ENCODE measurements around the gene VPS36. TPM values are rescaled to one million over a fixed set of nuclear protein-coding genes. Genes with fewer than 3 reads are reported as not detected.
A peak's percentile ranks its signal among the peaks of the same experiment; 100 is the strongest.
"Not testable (repeated sequence)": the region's sequence is repeated elsewhere in the genome, so short reads cannot be mapped to it uniquely, and the experiment has no call there.

VPS36 gene, protein sequence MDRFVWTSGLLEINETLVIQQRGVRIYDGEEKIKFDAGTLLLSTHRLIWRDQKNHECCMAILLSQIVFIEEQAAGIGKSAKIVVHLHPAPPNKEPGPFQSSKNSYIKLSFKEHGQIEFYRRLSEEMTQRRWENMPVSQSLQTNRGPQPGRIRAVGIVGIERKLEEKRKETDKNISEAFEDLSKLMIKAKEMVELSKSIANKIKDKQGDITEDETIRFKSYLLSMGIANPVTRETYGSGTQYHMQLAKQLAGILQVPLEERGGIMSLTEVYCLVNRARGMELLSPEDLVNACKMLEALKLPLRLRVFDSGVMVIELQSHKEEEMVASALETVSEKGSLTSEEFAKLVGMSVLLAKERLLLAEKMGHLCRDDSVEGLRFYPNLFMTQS
- polyA plus RNA-seq (2013): 61.0 TPM

GRCh38 chr13:52450012-52450792 is at the start of gene VPS36:
Gene VPS36 (minus strand): TSS chr13:52450634. CDS start chr13:52450594, 40 bp downstream.
- H3K27me3 ChIP-seq (replicated peaks in 2 of 5; ENCODE audit: control insufficient read depth in 4 of 5, insufficient read depth in 5 of 5, low read length in 4 of 5): no peaks in the 10 kb centered on the region
- H3K27ac ChIP-seq (ENCODE audit: insufficient read depth in 1 of 2, low read depth in 1 of 2, low read length in 2 of 2, poor library complexity in 1 of 2, severe bottlenecking in 2 of 2): peak within 1 kb of the TSS; percentile 90 to 92
- H3K4me3 ChIP-seq (ENCODE audit: control insufficient read depth in 1 of 7, extremely low read depth in 1 of 7, insufficient read depth in 4 of 7, low read depth in 2 of 7, low read length in 6 of 7): peak within 1 kb of the TSS; percentile 54 to 98 (median 94)
- peaks cover 0 to 3% (median 0%) of the 10 kb centered on the region in 4 experiments for H3K36me3 ChIP-seq (ENCODE audit: control insufficient read depth in 4 of 4, insufficient read depth in 4 of 4, low read length in 3 of 4)
- peaks cover 22 to 40% (median 31%) of the 10 kb centered on the region in 4 experiments for H3K4me1 ChIP-seq (ENCODE audit: control extremely low read depth in 1 of 4, control insufficient read depth in 4 of 4, insufficient read depth in 4 of 4, low read length in 3 of 4)
- POLR2A ChIA-PET: interaction anchor here (0.8 to 1.3 kb wide), 3 partner anchors 18 to 107 kb away, joined by 3 to 7 read pairs (median 4); no protein-coding TSS in a partner anchor
- under 1% methylated on average over 102 of the region's 105 CpGs for WGBS (ENCODE audit: insufficient coverage)
- peak; percentile 95 to 98 (median 97) for DNase-seq
- H3K9me3 ChIP-seq (ENCODE audit: control extremely low read depth in 1 of 5, control insufficient read depth in 4 of 5, insufficient read depth in 2 of 5, low read depth in 1 of 5, low read length in 4 of 5): no peaks in the 10 kb centered on the region
- CTCF ChIA-PET: interaction anchor here (0.6 to 4.5 kb wide), 29 partner anchors 9 to 266 kb away, joined by 3 to 40 read pairs (median 5); partner anchors contain the start of gene SUGT1

- H3K9me3 ChIP-seq (ENCODE audit: control extremely low read depth in 1 of 5, control insufficient read depth in 4 of 5, insufficient read depth in 2 of 5, low read depth in 1 of 5, low read length in 4 of 5); H3K27ac ChIP-seq (ENCODE audit: insufficient read depth in 1 of 2, low read depth in 1 of 2, low read length in 2 of 2, poor library complexity in 1 of 2, severe bottlenecking in 2 of 2); DNase-seq; H3K27me3 ChIP-seq (replicated peaks in 2 of 5; ENCODE audit: control insufficient read depth in 4 of 5, insufficient read depth in 5 of 5, low read length in 4 of 5); POLR2A ChIA-PET; CTCF ChIA-PET; H3K4me1 ChIP-seq (ENCODE audit: control extremely low read depth in 1 of 4, control insufficient read depth in 4 of 4, insufficient read depth in 4 of 4, low read length in 3 of 4); H3K4me3 ChIP-seq (ENCODE audit: control insufficient read depth in 1 of 7, extremely low read depth in 1 of 7, insufficient read depth in 4 of 7, low read depth in 2 of 7, low read length in 6 of 7); H3K36me3 ChIP-seq (ENCODE audit: control insufficient read depth in 4 of 4, insufficient read depth in 4 of 4, low read length in 3 of 4): not testable (repeated sequence)
- no CpG with 5 or more reads among the region's 3 CpGs for WGBS (ENCODE audit: insufficient coverage)
Measured at GRCh38 chr13:52497979-52498378, 47.5 kb upstream of the VPS36 start.

DNA sequence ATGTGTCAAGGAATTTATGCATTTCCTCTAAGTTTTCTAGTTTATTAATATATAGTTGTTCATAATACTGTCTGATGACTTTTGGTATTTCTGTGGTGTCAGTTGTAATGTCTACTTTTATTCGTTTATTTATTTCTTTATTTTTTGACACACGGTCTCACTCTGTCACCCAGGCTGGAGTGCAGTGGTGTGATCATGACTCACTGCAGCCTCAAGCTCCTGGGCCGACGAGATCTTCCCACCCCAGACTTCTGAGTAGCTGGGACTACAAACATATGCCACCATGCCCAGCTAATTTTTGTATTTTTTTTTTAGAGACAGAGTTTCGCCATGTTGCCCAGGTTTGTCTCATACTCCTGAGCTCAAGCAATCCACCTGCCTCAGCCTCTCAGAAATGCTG is 43.8 kb upstream of the VPS36 start:
- H3K9me3 ChIP-seq (ENCODE audit: control extremely low read depth in 1 of 5, control insufficient read depth in 4 of 5, insufficient read depth in 2 of 5, low read depth in 1 of 5, low read length in 4 of 5); H3K27ac ChIP-seq (ENCODE audit: insufficient read depth in 1 of 2, low read depth in 1 of 2, low read length in 2 of 2, poor library complexity in 1 of 2, severe bottlenecking in 2 of 2); H3K4me1 ChIP-seq (ENCODE audit: control extremely low read depth in 1 of 4, control insufficient read depth in 4 of 4, insufficient read depth in 4 of 4, low read length in 3 of 4); CTCF ChIA-PET; DNase-seq; H3K27me3 ChIP-seq (replicated peaks in 2 of 5; ENCODE audit: control insufficient read depth in 4 of 5, insufficient read depth in 5 of 5, low read length in 4 of 5); H3K4me3 ChIP-seq (ENCODE audit: control insufficient read depth in 1 of 7, extremely low read depth in 1 of 7, insufficient read depth in 4 of 7, low read depth in 2 of 7, low read length in 6 of 7); POLR2A ChIA-PET; H3K36me3 ChIP-seq (ENCODE audit: control insufficient read depth in 4 of 4, insufficient read depth in 4 of 4, low read length in 3 of 4): not testable (repeated sequence)
- 100% methylated on average over 1 of the region's 5 CpGs for WGBS (ENCODE audit: insufficient coverage)

GRCh38 chr13:52491015-52491414 is 40.6 kb upstream of the VPS36 start:
- H3K4me3 ChIP-seq (ENCODE audit: control insufficient read depth in 1 of 7, extremely low read depth in 1 of 7, insufficient read depth in 4 of 7, low read depth in 2 of 7, low read length in 6 of 7); H3K27me3 ChIP-seq (replicated peaks in 2 of 5; ENCODE audit: control insufficient read depth in 4 of 5, insufficient read depth in 5 of 5, low read length in 4 of 5); CTCF ChIA-PET; H3K27ac ChIP-seq (ENCODE audit: insufficient read depth in 1 of 2, low read depth in 1 of 2, low read length in 2 of 2, poor library complexity in 1 of 2, severe bottlenecking in 2 of 2); POLR2A ChIA-PET; H3K9me3 ChIP-seq (ENCODE audit: control extremely low read depth in 1 of 5, control insufficient read depth in 4 of 5, insufficient read depth in 2 of 5, low read depth in 1 of 5, low read length in 4 of 5); DNase-seq; H3K36me3 ChIP-seq (ENCODE audit: control insufficient read depth in 4 of 4, insufficient read depth in 4 of 4, low read length in 3 of 4); H3K4me1 ChIP-seq (ENCODE audit: control extremely low read depth in 1 of 4, control insufficient read depth in 4 of 4, insufficient read depth in 4 of 4, low read length in 3 of 4): not testable (repeated sequence)
- no CpG with 5 or more reads among the region's 5 CpGs for WGBS (ENCODE audit: insufficient coverage)

GRCh38 chr13:52488763-52489162 is 38.3 kb upstream of the VPS36 start:
- H3K36me3 ChIP-seq (ENCODE audit: control insufficient read depth in 4 of 4, insufficient read depth in 4 of 4, low read length in 3 of 4); DNase-seq; H3K4me3 ChIP-seq (ENCODE audit: control insufficient read depth in 1 of 7, extremely low read depth in 1 of 7, insufficient read depth in 4 of 7, low read depth in 2 of 7, low read length in 6 of 7); H3K9me3 ChIP-seq (ENCODE audit: control extremely low read depth in 1 of 5, control insufficient read depth in 4 of 5, insufficient read depth in 2 of 5, low read depth in 1 of 5, low read length in 4 of 5); H3K4me1 ChIP-seq (ENCODE audit: control extremely low read depth in 1 of 4, control insufficient read depth in 4 of 4, insufficient read depth in 4 of 4, low read length in 3 of 4); H3K27me3 ChIP-seq (replicated peaks in 2 of 5; ENCODE audit: control insufficient read depth in 4 of 5, insufficient read depth in 5 of 5, low read length in 4 of 5); POLR2A ChIA-PET; H3K27ac ChIP-seq (ENCODE audit: insufficient read depth in 1 of 2, low read depth in 1 of 2, low read length in 2 of 2, poor library complexity in 1 of 2, severe bottlenecking in 2 of 2); CTCF ChIA-PET: not testable (repeated sequence)
- no CpG with 5 or more reads among the region's 22 CpGs for WGBS (ENCODE audit: insufficient coverage)

- POLR2A ChIA-PET; H3K4me3 ChIP-seq (ENCODE audit: control insufficient read depth in 1 of 7, extremely low read depth in 1 of 7, insufficient read depth in 4 of 7, low read depth in 2 of 7, low read length in 6 of 7); DNase-seq; H3K27ac ChIP-seq (ENCODE audit: insufficient read depth in 1 of 2, low read depth in 1 of 2, low read length in 2 of 2, poor library complexity in 1 of 2, severe bottlenecking in 2 of 2); H3K36me3 ChIP-seq (ENCODE audit: control insufficient read depth in 4 of 4, insufficient read depth in 4 of 4, low read length in 3 of 4); H3K9me3 ChIP-seq (ENCODE audit: control extremely low read depth in 1 of 5, control insufficient read depth in 4 of 5, insufficient read depth in 2 of 5, low read depth in 1 of 5, low read length in 4 of 5); H3K4me1 ChIP-seq (ENCODE audit: control extremely low read depth in 1 of 4, control insufficient read depth in 4 of 4, insufficient read depth in 4 of 4, low read length in 3 of 4); CTCF ChIA-PET; H3K27me3 ChIP-seq (replicated peaks in 2 of 5; ENCODE audit: control insufficient read depth in 4 of 5, insufficient read depth in 5 of 5, low read length in 4 of 5): not testable (repeated sequence)
- no CpG with 5 or more reads among the region's 2 CpGs for WGBS (ENCODE audit: insufficient coverage)
Measured at GRCh38 chr13:52487078-52487477, 36.6 kb upstream of the VPS36 start.
